IPS DF 19.7 (cell line): Measurements from ENCODE around the gene EXOC6B.

Source experiments
- DNase-seq: peaks from one replicate; pipeline ENCODE4 v3.0.0-alpha.2; 2013; ENCODE audit warnings: low read depth, low spot score

The EXOC6B gene

GRCh38 chr2:72137498-72138010 lies 688.3 kb downstream of the EXOC6B start:
- no peak for DNase-seq

GRCh38 chr2:72136933-72137497 lies 688.8 kb downstream of the EXOC6B start:
- DNase-seq = no peak

DNA sequence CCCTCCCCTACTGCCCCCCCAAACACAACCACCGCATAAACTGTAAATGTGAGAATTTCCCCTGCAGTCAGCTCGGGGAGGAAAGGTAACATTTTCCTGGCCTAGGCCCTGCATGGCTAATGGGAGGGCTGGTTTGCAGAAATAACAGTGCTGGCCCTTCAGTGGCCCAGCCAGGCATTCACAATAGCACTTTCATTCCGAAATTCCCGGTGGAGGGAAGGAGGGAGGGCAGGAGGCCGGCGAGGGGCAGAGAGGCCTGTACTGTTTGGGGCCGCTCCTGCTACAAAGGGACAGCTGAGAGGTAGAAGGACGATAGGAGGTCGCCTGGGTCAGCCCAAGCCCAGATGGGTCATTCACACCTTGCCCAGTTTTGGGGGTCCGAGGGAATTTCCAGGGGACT lies 689.5 kb downstream of the EXOC6B start:
- DNase-seq = no peak

DNA sequence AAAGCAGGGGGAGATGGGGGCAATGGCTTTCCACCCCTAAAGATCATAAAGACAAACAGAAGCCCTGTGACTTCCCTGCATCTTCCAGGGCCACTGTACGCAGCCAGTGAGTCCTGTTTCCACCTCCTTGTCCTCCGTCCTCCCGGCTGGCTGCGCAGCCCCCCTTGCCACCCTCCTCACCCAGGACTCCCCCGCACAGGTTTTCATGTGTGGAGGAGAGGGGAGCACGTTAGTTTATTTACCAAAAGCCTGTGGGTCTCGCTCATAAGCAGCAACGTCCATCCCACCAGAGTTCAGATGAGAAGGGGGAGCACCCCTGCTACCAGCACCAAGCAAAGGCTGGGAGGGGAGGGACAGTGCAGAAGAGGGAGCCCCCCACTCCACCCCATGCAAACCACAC lies 689.9 kb downstream of the EXOC6B start:
- no peak for DNase-seq

- no peak for DNase-seq
These were observed 690.6 kb downstream of the EXOC6B start for GRCh38 chr2:72134997-72135800.

DNA sequence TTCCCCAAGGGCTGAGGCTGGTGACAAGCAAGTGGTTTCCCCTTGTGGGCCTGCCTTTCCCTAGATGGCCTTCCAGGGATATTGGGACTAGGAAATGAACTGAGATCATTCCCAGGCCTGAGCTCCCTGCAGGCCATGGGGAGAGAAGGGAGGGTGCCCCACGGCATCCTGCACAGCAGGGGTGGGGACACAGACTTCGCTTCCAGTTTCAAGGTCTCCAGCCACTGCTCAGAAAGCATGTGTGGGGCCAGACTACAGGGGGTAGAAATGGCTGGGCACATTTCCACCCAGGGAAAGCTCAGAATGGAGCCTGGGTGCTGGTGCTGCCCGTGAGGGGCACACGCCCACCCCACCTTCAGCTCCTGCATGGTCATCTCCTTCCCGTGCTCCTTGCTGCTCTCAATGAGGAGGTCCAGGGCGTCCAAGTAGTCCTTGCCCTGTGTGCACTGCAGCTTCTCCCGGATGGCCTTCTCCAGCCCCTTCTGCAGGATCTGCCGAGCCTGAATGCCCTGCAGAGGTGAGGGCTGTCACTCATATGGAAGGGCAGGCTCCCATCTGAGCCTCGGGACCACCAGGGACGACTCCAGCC lies 691.3 kb downstream of the EXOC6B start:
- no peak for DNase-seq

DNA sequence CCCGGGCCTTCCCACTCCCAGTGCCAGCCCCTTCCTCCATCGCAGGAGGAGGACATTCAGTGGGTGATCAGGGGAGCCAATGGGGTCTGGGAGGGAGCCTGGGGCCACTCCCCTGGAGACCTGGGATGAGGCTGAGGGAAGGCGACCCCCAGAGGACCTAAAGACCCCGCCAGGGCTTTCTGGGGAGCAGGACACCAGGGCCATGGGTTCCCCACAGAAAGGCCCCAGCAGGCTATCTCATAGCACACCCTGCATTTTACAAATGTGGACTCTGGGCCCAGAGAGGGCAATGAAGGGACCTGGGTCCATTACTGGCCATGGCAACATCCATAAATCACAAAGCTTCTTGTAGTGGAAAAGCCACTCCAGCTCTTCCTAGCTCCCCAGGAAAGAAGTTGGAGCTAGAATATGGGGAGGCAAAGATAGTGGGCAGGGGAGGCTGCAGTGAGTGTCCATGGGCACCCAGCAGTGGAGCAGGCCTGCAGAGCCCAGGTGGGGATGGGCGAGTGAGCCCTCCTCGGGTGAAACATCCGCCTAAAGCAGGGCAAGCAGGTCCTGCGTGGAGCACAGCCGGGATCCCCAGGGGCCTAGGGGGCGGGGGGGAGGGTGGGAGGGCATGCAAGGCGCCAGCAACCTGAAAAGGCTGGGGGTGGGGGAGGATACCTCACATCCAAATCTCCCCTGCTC lies 692.0 kb downstream of the EXOC6B start:
- no peak for DNase-seq

GRCh38 chr2:72132981-72133720 lies 692.7 kb downstream of the EXOC6B start:
- DNase-seq = no peak

GRCh38 chr2:72131916-72132841 lies 693.7 kb downstream of the EXOC6B start:
- DNase-seq = no peak

- DNase-seq = no peak
These were observed 694.4 kb downstream of the EXOC6B start for GRCh38 chr2:72131371-72131891.

GRCh38 chr2:72130659-72131360 lies 695.0 kb downstream of the EXOC6B start:
- DNase-seq = no peak

GRCh38 chr2:72129681-72130340 lies 696.0 kb downstream of the EXOC6B start:
- DNase-seq = no peak

GRCh38 chr2:72128843-72129227 lies 697.0 kb downstream of the EXOC6B start:
- DNase-seq = no peak

- DNase-seq = no peak
These were observed 697.6 kb downstream of the EXOC6B start for GRCh38 chr2:72128059-72128842.

GRCh38 chr2:72127401-72128058 lies 698.3 kb downstream of the EXOC6B start:
- DNase-seq = no peak

DNA sequence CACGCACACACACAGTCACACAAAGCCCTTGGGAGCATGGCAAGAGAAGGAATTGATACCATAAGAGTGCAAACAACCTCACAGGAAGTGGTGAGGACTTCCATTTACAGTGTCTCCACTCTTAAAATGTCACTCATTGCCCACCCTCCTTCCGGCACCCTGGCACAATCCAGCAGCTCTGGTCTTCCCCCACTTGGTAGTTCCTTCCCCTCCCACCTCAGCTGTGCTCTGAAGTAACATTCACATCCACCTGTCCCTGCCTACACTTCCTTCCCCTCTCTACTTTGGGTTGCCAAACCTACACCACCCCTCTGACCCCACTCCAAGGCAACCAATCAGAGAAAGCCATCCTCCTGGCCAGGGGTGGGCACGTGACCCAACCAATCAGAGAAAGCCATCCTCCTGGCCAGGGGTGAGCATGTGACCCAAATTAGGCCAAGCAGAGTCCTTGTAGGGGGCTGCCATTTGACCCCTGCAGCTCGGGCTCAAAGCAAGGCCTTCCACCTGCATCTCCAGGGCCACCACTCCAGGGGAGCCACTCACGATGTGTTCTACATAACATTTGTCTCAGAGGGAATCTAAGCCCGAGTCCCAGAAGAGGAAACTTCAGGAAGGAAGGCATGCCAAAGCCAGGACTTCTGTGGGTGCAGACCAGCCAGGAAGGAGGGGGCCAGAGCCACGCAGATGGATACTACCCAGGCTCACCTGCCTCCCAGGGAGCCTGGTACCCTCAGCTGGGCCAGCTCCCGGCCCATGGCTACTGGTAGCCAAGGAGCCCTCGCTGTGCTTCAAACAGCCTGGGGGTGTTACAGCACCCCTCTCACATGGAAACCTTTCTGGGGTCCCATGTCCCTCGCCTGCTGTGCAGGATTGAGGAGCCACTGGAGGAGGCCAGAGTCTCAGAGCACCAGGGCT lies 699.4 kb downstream of the EXOC6B start:
- no peak for DNase-seq
